HepG2 (cell line): ENCODE measurements around the gene CRABP1. TPM values are rescaled to one million over a fixed set of nuclear protein-coding genes. Genes with fewer than 3 reads are reported as not detected.

Source experiments
- ATF1 ChIP-seq: IDR thresholded peaks from 2 replicates; pipeline ENCODE4 v1.6.1; 2016; ENCODE audit warnings: mild to moderate bottlenecking, control low read depth
- ERF ChIP-seq: IDR thresholded peaks from 2 replicates; pipeline ENCODE4 v1.6.1; 2018; ENCODE audit warnings: missing biosample characterization, missing genetic modification reagents
- HHEX ChIP-seq: IDR thresholded peaks from 2 replicates; pipeline ENCODE4 v1.6.1; 2016; ENCODE audit warnings: control low read depth
- HNRNPK ChIP-seq: fragments of 200-400 bp; formaldehyde crosslinking; IDR thresholded peaks from 2 replicates; pipeline ENCODE4 v1.6.1; 2018; ENCODE audit warnings: low read length, low read depth, moderate library complexity, mild to moderate bottlenecking; ENCODE audit not compliant: poor library complexity, severe bottlenecking
- KMT2B ChIP-seq: IDR thresholded peaks from 2 replicates; pipeline ENCODE4 v1.6.1; 2016; ENCODE audit warnings: missing genetic modification reagents, missing compliant biosample characterization
- MYC ChIP-seq: sonication (generic); formaldehyde crosslinking; IDR thresholded peaks from 2 replicates; pipeline ENCODE4 v1.9.0; 2021; ENCODE audit warnings: missing genetic modification reagents, borderline replicate concordance
- NFKBIZ ChIP-seq: IDR thresholded peaks from 2 replicates; pipeline ENCODE4 v1.6.1; 2018; ENCODE audit warnings: missing genetic modification reagents, missing compliant biosample characterization
- PHF20 ChIP-seq: sonication (generic); formaldehyde crosslinking; IDR thresholded peaks from 2 replicates; pipeline ENCODE4 v1.5.0; 2020; ENCODE audit warnings: mild to moderate bottlenecking, missing genetic modification reagents
- RELA ChIP-seq: sonication (generic); formaldehyde crosslinking; IDR thresholded peaks from 2 replicates; pipeline ENCODE4 v1.4.0; 2020; ENCODE audit warnings: missing genetic modification reagents
- RFX3 ChIP-seq: IDR thresholded peaks from 2 replicates; pipeline ENCODE4 v1.6.1; 2016; ENCODE audit warnings: missing biosample characterization, missing genetic modification reagents
- SMAD3 ChIP-seq: sonication (generic); formaldehyde crosslinking; IDR thresholded peaks from 2 replicates; pipeline ENCODE4 v1.4.0; 2020; ENCODE audit warnings: missing genetic modification reagents
- SNAI1 ChIP-seq: sonication (generic); formaldehyde crosslinking; IDR thresholded peaks from 2 replicates; pipeline ENCODE4 v1.5.0; 2020; ENCODE audit warnings: mild to moderate bottlenecking, missing genetic modification reagents, borderline replicate concordance
- STAT5B ChIP-seq: sonication (generic); formaldehyde crosslinking; IDR thresholded peaks from 2 replicates; pipeline ENCODE4 v1.4.0; 2020; ENCODE audit warnings: missing genetic modification reagents
- ZFX ChIP-seq: sonication (generic); formaldehyde crosslinking; IDR thresholded peaks from 2 replicates; pipeline ENCODE4 v1.4.0; 2020; ENCODE audit warnings: mild to moderate bottlenecking, low read depth, missing genetic modification reagents, moderate library complexity
- ZNF138 ChIP-seq: sonication (generic); formaldehyde crosslinking; IDR thresholded peaks from 2 replicates; pipeline ENCODE4 v1.5.0; 2020; ENCODE audit warnings: mild to moderate bottlenecking, low read depth, missing genetic modification reagents
- ZNF431 ChIP-seq: sonication (generic); formaldehyde crosslinking; IDR thresholded peaks from 2 replicates; pipeline ENCODE4 v1.9.0; 2022; ENCODE audit warnings: missing genetic modification reagents, low read depth, mild to moderate bottlenecking, borderline replicate concordance
- ZNF547 ChIP-seq: sonication (generic); formaldehyde crosslinking; IDR thresholded peaks from 2 replicates; pipeline ENCODE4 v1.5.1; 2020; ENCODE audit warnings: mild to moderate bottlenecking, missing genetic modification reagents
- ZNF564 ChIP-seq: sonication (generic); formaldehyde crosslinking; IDR thresholded peaks from 2 replicates; pipeline ENCODE4 v1.8.1; 2023; ENCODE audit warnings: mild to moderate bottlenecking, missing genetic modification reagents
- ZNF589 ChIP-seq: sonication (generic); formaldehyde crosslinking; conservative IDR thresholded peaks from 2 replicates; pipeline ENCODE4 v1.8.0; 2022; ENCODE audit warnings: mild to moderate bottlenecking, moderate library complexity, missing genetic modification reagents
- ZNF879 ChIP-seq: sonication (generic); formaldehyde crosslinking; IDR thresholded peaks from 2 replicates; pipeline ENCODE4 v1.8.1; 2023; ENCODE audit warnings: missing genetic modification reagents
- polyA plus RNA-seq, 8 experiments: library from polyadenylated mRNA; depleted of rRNA in 3 of 8; stranded (reverse) in 7 of 8; unstranded in 1 of 8; fragments of >200 nt; fragmentation: Illumina TruSeq in 4 of 8; extraction: Trizol in 4 of 8; gene quantifications; 2 replicates each; pipeline versions ENCODE4 v1.2.1 to v1.2.3, GENCODE V29; 2011 to 2016; ENCODE audit warnings: low read depth in 4 of 8, missing spikeins in 1 of 8, mixed read lengths in 1 of 8; ENCODE audit not compliant: insufficient read depth in 1 of 8
- total RNA-seq, 5 experiments: library from RNA; depleted of rRNA; stranded (reverse); fragments of >200 nt; fragmentation: Illumina TruSeq; extraction: Trizol; gene quantifications; 2 replicates each; pipeline ENCODE4 v1.2.3, GENCODE V29; 2016; ENCODE audit warnings: low read depth in 1 of 5
- TF ChIP-seq, protein P1 (sequence below): sonication (generic); formaldehyde crosslinking; IDR thresholded peaks from 2 replicates; pipeline ENCODE4 v1.5.1; 2020; ENCODE audit warnings: mild to moderate bottlenecking, missing genetic modification reagents, moderate library complexity
- TF ChIP-seq, protein P2 (sequence below): sonication (generic); formaldehyde crosslinking; IDR thresholded peaks from 2 replicates; pipeline ENCODE4 v1.9.0; 2021; ENCODE audit warnings: missing genetic modification reagents, borderline replicate concordance
- TF ChIP-seq, protein P3 (sequence below): sonication (generic); formaldehyde crosslinking; IDR thresholded peaks from 2 replicates; pipeline ENCODE4 v1.8.0; 2022; ENCODE audit warnings: low read depth, missing genetic modification reagents
- TF ChIP-seq, protein P4 (sequence below): IDR thresholded peaks from 2 replicates; pipeline ENCODE4 v1.6.1; 2016; ENCODE audit warnings: missing biosample characterization, missing genetic modification reagents, low read depth

Gene CRABP1
- total and polyA plus RNA-seq, 2 of the 13 experiments (the other 11 are each of a cell fraction or from before 2014, with no cell fraction given) = not detected

DNA sequence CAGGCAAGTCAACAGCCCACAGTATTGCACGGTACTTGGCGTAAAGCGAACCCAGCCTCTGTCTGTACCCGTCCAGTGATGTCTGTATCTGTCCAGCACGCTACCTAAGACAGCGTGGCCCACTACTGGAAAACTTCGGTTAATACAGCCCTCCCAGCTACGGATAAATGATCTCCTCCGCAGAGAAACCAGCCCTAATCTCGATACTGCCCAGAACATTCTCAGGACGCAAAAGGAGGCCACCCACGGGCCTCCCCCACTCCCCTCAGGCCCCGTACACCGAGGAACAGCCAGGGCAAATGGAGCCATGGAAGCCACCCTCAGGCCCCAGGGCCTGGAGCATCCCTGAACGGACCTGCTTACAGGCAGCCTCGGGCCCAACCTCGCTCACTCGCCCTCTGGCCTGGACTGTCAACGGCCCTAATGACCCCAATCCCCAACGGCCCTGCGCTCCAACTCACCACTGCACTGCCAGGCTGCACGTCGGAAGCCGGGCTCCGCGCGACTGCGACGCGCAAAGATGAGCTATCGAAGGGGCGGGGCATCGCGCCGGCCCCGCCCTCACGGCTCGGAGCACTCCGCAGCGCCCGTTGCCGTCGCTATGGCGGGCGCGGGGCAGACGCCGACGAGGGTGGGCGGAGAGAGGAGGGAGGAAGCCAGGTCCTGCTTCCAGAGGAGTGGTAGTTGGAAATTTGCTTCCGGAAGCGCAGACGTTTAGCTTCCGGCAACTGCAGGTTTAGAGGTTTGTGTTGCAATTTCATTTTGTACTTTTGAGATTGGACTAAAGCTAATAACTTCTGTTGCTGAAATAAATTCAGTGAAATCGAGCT lies 40.8 kb upstream of the CRABP1 start, which contains the start of gene SKIC8 (continued):
- TF ChIP-seq, protein P1, sequence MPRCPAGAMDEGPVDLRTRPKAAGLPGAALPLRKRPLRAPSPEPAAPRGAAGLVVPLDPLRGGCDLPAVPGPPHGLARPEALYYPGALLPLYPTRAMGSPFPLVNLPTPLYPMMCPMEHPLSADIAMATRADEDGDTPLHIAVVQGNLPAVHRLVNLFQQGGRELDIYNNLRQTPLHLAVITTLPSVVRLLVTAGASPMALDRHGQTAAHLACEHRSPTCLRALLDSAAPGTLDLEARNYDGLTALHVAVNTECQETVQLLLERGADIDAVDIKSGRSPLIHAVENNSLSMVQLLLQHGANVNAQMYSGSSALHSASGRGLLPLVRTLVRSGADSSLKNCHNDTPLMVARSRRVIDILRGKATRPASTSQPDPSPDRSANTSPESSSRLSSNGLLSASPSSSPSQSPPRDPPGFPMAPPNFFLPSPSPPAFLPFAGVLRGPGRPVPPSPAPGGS (CRISPR knock-in tag) = no peak
- peak; percentile 39; the same call in 1 of the 2 replicates for TF ChIP-seq ZNF138 (CRISPR knock-in tag)
- TF ChIP-seq ZNF589 (CRISPR knock-in tag) = no peak
- peak; percentile 96 for TF ChIP-seq ZFX (CRISPR knock-in tag)
- TF ChIP-seq PHF20 (CRISPR knock-in tag) = peak; percentile 97
- TF ChIP-seq ERF (CRISPR knock-in tag) = peak; percentile 54; the same call in 1 of the 2 replicates
- 0 out of 2 replicates have a peak, but pooled peaks have one; percentile 51 for TF ChIP-seq RFX3 (CRISPR knock-in tag)
- TF ChIP-seq, protein P2, sequence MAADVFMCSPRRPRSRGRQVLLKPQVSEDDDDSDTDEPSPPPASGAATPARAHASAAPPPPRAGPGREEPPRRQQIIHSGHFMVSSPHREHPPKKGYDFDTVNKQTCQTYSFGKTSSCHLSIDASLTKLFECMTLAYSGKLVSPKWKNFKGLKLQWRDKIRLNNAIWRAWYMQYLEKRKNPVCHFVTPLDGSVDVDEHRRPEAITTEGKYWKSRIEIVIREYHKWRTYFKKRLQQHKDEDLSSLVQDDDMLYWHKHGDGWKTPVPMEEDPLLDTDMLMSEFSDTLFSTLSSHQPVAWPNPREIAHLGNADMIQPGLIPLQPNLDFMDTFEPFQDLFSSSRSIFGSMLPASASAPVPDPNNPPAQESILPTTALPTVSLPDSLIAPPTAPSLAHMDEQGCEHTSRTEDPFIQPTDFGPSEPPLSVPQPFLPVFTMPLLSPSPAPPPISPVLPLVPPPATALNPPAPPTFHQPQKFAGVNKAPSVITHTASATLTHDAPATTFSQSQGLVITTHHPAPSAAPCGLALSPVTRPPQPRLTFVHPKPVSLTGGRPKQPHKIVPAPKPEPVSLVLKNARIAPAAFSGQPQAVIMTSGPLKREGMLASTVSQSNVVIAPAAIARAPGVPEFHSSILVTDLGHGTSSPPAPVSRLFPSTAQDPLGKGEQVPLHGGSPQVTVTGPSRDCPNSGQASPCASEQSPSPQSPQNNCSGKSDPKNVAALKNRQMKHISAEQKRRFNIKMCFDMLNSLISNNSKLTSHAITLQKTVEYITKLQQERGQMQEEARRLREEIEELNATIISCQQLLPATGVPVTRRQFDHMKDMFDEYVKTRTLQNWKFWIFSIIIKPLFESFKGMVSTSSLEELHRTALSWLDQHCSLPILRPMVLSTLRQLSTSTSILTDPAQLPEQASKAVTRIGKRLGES (CRISPR knock-in tag) = no peak
- TF ChIP-seq ATF1 (CRISPR knock-in tag) = peak; percentile 97
- TF ChIP-seq ZNF547 (CRISPR knock-in tag) = peak; percentile 55; the same call in 1 of the 2 replicates
- no peak for TF ChIP-seq HHEX (CRISPR knock-in tag)
- TF ChIP-seq HNRNPK = peak; percentile 84
- TF ChIP-seq KMT2B = peak; percentile 89
- no peak for TF ChIP-seq SNAI1
- no peak for TF ChIP-seq NFKBIZ (CRISPR knock-in tag)
- 0 out of 2 replicates have a peak, but pooled peaks have one; percentile 27 for TF ChIP-seq RELA (CRISPR knock-in tag)
- TF ChIP-seq, protein P3, sequence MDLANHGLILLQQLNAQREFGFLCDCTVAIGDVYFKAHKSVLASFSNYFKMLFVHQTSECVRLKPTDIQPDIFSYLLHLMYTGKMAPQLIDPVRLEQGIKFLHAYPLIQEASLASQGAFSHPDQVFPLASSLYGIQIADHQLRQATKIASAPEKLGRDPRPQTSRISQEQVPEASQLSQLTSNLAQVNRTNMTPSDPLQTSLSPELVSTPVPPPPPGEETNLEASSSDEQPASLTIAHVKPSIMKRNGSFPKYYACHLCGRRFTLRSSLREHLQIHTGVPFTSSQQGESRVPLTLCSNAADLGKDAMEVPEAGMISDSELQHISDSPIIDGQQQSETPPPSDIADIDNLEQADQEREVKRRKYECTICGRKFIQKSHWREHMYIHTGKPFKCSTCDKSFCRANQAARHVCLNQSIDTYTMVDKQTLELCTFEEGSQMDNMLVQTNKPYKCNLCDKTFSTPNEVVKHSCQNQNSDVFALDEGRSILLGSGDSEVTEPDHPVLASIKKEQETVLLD (CRISPR knock-in tag) = peak; percentile 94
- 0 out of 2 replicates have a peak, but pooled peaks have one; percentile 19 for TF ChIP-seq ZNF564 (CRISPR knock-in tag)
- peak; percentile 87; the same call in 1 of the 2 replicates for TF ChIP-seq MYC (CRISPR knock-in tag)
- TF ChIP-seq, protein P4, sequence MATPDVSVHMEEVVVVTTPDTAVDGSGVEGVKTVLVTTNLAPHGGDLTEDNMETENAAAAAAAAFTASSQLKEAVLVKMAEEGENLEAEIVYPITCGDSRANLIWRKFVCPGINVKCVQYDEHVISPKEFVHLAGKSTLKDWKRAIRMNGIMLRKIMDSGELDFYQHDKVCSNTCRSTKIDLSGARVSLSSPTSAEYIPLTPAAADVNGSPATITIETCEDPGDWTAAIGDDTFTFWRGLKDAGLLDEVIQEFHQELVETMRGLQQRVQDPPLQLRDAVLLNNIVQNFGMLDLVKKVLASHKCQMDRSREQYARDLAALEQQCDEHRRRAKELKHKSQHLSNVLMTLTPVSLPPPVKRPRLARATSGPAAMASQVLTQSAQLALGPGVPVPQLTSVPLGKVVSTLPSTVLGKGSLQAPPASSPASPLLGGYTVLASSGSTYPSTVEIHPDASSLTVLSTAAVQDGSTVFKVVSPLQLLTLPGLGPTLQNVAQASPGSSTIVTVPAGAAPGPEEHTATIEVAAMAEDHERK (CRISPR knock-in tag) = peak; percentile 71
- TF ChIP-seq ZNF431 (CRISPR knock-in tag) = no peak
- no peak for TF ChIP-seq STAT5B (CRISPR knock-in tag)
- peak; percentile 48; the same call in 1 of the 2 replicates for TF ChIP-seq SMAD3
- TF ChIP-seq ZNF879 (CRISPR knock-in tag) = no peak
